Left ventricle myocardium inferior (tissue), 1 donor: ENCODE measurements around the gene DCPS. TPM values are rescaled to one million over a fixed set of nuclear protein-coding genes. Genes with fewer than 3 reads are reported as not detected.
"Not testable (repeated sequence)": the region's sequence is repeated elsewhere in the genome, so short reads cannot be mapped to it uniquely, and the experiment has no call there.

Experiments used
- DNase-seq: peaks from one replicate; pipeline ENCODE4 v3.0.0-alpha.2; 2020
- H3K27ac ChIP-seq: fragments of 200-600 bp; replicated peaks from 2 replicates; pipeline ENCODE4 v1.8.0; 2021
- H3K27me3 ChIP-seq: fragments of 200-600 bp; 2 replicates; pipeline ENCODE4 v1.8.0; 2021; ENCODE audit warnings: low read depth
- H3K36me3 ChIP-seq: fragments of 200-600 bp; 2 replicates; pipeline ENCODE4 v1.8.0; 2021
- H3K4me1 ChIP-seq: fragments of 200-600 bp; 2 replicates; pipeline ENCODE4 v1.8.0; 2021
- H3K4me3 ChIP-seq: fragments of 200-600 bp; 2 replicates; pipeline ENCODE4 v1.8.0; 2021; ENCODE audit warnings: mild to moderate bottlenecking, moderate library complexity
- H3K9me3 ChIP-seq: fragments of 200-600 bp; replicated peaks from 2 replicates; pipeline ENCODE4 v1.8.0; 2021
- CTCF ChIP-seq: fragments of 200-600 bp; IDR thresholded peaks from 2 replicates; pipeline ENCODE4 v1.8.0; 2021; ENCODE audit warnings: antibody characterized with exemption, mild to moderate bottlenecking, borderline replicate concordance
- intact Hi-C: fragments of 100-400 bp; cut with micrococcal nuclease; formaldehyde crosslinking; loops from one replicate; pipeline ENCODE4 v1.11.0; 2022
- total RNA-seq: library from RNA; stranded (reverse); fragmentation: NEBNext Ultra II Directional; extraction: Animal tissue kit (Norgen Biotek cat#: 25700); gene quantifications from one replicate; pipeline ENCODE4 v1.2.1, GENCODE V29; 2021
- donor health status: DM: no; HTN: yes; CAD: no; lungs with severe emphysema.

Gene DCPS
- total RNA-seq, 1 donor from 2014 or later, result 12.1 TPM

- Histone ChIP-seq H3K4me1 (peaks cover 92% of the 10 kb centered on the region), H3K36me3 (no peaks in the 10 kb centered on the region), H3K9me3 (no peaks in the 10 kb centered on the region), H3K27ac (peak overlapping the region; percentile 75), H3K27me3 (no peaks in the 10 kb centered on the region), H3K4me3 (no peak overlapping the region)
- intact Hi-C loops, result no loop called here
- peak; percentile 10 for DNase-seq
- no peak for TF ChIP-seq CTCF
These were observed 67.7 kb downstream of the DCPS start for GRCh38 chr11:126371595-126371994.

GRCh38 chr11:126373389-126374066, 69.7 kb downstream of the DCPS start:
- peak; percentile 33 for DNase-seq
- intact Hi-C loops, H3K4me3 ChIP-seq, H3K36me3 ChIP-seq, H3K27me3 ChIP-seq, H3K9me3 ChIP-seq: not testable (repeated sequence)
- Histone ChIP-seq H3K27ac (peak overlapping the region; percentile 75), H3K4me1 (peaks cover 86% of the 10 kb centered on the region)

GRCh38 chr11:126374562-126375300, 70.9 kb downstream of the DCPS start:
- intact Hi-C loops, H3K27me3 ChIP-seq, H3K9me3 ChIP-seq, H3K4me3 ChIP-seq, H3K36me3 ChIP-seq: not testable (repeated sequence)
- Histone ChIP-seq H3K4me1 (peaks cover 86% of the 10 kb centered on the region), H3K27ac (peak overlapping the region; percentile 75)
- DNase-seq, result peak; percentile 47

- H3K4me1 ChIP-seq, result peaks cover 86% of the 10 kb centered on the region
- H3K9me3 ChIP-seq, result no peaks in the 10 kb centered on the region
- H3K36me3 ChIP-seq, result no peaks in the 10 kb centered on the region
- H3K27me3 ChIP-seq, result no peaks in the 10 kb centered on the region
- H3K4me3 ChIP-seq, result no peak overlapping the region
- peak overlapping the region; percentile 41 for H3K27ac ChIP-seq
- DNase-seq, result no peak
- intact Hi-C loops, result no loop called here
- no peak for TF ChIP-seq CTCF
These were observed 71.9 kb downstream of the DCPS start for GRCh38 chr11:126375726-126376125.

GRCh38 chr11:126378763-126379162, 74.9 kb downstream of the DCPS start:
- Histone ChIP-seq H3K27ac (peak overlapping the region; percentile 1), H3K36me3 (no peaks in the 10 kb centered on the region), H3K4me1 (peaks cover 83% of the 10 kb centered on the region), H3K27me3 (no peaks in the 10 kb centered on the region), H3K4me3 (no peak overlapping the region), H3K9me3 (no peaks in the 10 kb centered on the region)
- TF ChIP-seq CTCF, result no peak
- intact Hi-C loops, result no loop called here
- peak; percentile 18 for DNase-seq

- intact Hi-C loops, result no loop called here
- Histone ChIP-seq H3K36me3 (no peaks in the 10 kb centered on the region), H3K27ac (no peak overlapping the region), H3K4me1 (peaks cover 80% of the 10 kb centered on the region), H3K27me3 (no peaks in the 10 kb centered on the region), H3K9me3 (no peaks in the 10 kb centered on the region), H3K4me3 (no peak overlapping the region)
- DNase-seq, result no peak
- no peak for TF ChIP-seq CTCF
These were observed 77.0 kb downstream of the DCPS start for GRCh38 chr11:126380909-126381308.

GRCh38 chr11:126381960-126382359, 78.1 kb downstream of the DCPS start:
- H3K27me3 ChIP-seq, H3K4me3 ChIP-seq, H3K27ac ChIP-seq, DNase-seq, H3K9me3 ChIP-seq, intact Hi-C loops, H3K36me3 ChIP-seq: not testable (repeated sequence)
- peaks cover 80% of the 10 kb centered on the region for H3K4me1 ChIP-seq

- intact Hi-C loops, DNase-seq, H3K27ac ChIP-seq, H3K27me3 ChIP-seq, H3K4me3 ChIP-seq, H3K36me3 ChIP-seq, H3K9me3 ChIP-seq: not testable (repeated sequence)
- peaks cover 80% of the 10 kb centered on the region for H3K4me1 ChIP-seq
These were observed 78.8 kb downstream of the DCPS start for GRCh38 chr11:126382641-126383040.
